ENCODE data around the gene IL17B.

The IL17B gene

DNA sequence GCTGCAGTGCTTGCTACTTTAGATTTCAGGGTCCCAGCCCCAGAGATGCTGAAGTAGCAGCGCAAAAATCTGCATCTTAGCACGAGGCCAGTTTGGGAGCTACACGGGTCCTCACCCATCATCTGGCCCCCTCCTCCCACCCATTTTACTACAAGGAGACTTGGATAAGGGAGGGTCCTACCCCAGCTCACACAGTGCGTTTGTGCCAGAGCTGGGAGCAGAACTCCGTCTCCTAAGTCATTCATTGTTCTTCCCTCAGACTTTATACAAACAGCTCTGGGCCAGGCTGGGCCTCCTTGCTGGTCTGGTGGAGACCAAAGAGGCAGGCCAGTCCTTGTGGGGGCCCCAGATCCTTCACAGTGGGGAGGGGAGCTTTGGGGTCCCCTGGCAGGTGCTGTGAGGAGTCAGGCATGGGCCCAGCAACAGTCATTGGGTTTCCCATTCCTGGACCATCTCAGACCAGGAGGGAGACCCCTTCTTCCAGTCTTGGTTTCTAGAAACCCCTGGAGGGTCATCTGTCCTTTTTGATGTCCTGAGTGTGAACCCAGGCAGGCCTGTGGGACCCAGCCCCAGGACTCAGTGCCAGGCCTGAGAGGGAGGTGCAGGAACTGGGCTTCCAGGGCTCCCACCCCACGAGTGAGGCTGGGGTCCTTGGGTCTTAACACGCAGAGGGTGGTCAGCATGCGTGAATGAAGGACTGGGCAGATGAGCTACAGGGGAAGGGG, 2.3 kb upstream of the IL17B start:
- H3K9me3 ChIP-seq, result no peaks in the 10 kb centered on the region
- H3K27me3 ChIP-seq, result no peaks in the 10 kb centered on the region
- no peaks in the 10 kb centered on the region for H3K36me3 ChIP-seq
- TF ChIP-seq, protein P1, sequence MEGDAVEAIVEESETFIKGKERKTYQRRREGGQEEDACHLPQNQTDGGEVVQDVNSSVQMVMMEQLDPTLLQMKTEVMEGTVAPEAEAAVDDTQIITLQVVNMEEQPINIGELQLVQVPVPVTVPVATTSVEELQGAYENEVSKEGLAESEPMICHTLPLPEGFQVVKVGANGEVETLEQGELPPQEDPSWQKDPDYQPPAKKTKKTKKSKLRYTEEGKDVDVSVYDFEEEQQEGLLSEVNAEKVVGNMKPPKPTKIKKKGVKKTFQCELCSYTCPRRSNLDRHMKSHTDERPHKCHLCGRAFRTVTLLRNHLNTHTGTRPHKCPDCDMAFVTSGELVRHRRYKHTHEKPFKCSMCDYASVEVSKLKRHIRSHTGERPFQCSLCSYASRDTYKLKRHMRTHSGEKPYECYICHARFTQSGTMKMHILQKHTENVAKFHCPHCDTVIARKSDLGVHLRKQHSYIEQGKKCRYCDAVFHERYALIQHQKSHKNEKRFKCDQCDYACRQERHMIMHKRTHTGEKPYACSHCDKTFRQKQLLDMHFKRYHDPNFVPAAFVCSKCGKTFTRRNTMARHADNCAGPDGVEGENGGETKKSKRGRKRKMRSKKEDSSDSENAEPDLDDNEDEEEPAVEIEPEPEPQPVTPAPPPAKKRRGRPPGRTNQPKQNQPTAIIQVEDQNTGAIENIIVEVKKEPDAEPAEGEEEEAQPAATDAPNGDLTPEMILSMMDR (IDR thresholded peaks at IDR 0.05; ENCODE audit: low read depth, low read length), result no peak
- no peak for DNase-seq
- H3K4me3 ChIP-seq (ENCODE audit: low read depth, low read length), result no peak overlapping the region
- peaks cover 22% of the 10 kb centered on the region for H3K4me1 ChIP-seq

DNA sequence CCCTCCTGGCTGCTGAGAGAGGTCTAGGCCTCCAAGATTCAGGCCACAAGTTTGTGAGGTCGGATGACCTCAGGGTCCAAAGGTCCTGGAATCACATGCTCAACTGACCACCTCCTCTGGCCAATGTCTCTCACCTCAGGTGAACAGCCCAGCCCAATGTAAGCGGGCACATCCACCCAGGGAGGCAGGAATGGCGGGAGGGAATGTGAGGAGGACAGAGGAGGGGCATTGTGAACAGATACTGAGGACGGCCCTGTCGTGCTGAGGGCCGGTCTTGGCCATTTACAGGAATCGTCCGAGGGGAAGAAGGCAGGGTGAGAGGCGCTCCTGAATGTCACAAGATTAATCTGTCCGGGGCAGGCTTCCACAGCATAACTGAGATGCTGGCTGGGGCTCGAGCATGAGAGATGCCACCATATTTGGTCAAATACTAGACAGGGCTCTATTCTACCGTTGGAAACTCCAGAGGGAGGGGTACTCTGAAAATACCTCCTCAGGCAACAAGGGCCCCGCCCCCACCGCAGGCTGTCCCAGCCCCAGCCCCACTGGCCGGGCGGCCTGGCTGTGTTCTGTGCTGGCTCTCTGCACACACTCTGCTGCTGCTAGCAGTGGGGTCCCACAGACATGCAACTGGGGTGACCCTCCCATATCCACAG, 1.5 kb upstream of the IL17B start:
- TF ChIP-seq, protein P1 (IDR thresholded peaks at IDR 0.05; ENCODE audit: low read depth, low read length), result no peak
- peaks cover 15% of the 10 kb centered on the region for H3K4me1 ChIP-seq
- DNase-seq, result no peak
- H3K4me3 ChIP-seq (ENCODE audit: low read depth, low read length), result no peak overlapping the region
- no peaks in the 10 kb centered on the region for H3K27me3 ChIP-seq
- H3K36me3 ChIP-seq, result no peaks in the 10 kb centered on the region
- H3K9me3 ChIP-seq, result no peaks in the 10 kb centered on the region

DNA sequence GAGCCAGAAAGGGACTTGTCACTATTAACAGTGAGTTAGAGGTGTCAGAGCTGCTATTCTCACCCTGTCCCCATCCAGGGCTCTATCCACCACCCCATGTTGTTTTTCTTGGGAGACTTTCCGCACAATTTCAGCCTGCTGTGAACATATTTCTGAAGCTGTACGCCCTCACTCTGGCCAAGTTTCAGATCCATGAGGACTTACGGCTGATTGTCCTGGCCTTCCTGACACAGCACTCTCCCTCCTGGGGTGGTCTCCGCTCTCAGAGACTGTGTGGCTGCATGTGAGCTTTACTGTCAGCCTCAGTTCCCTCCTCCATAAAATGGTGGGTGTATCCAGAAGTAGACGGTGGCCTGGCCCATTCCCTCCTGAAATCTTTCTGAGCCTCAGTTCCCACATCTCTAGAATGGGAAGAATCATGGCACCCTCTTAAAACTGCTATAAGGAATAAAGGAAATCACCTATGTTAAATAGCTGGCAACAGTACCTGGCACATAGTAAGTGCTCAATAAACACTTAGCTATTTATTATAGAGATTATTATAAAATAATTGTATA, 804 bp upstream of the IL17B start:
- Histone ChIP-seq H3K4me3 (ENCODE audit: low read depth, low read length) (no peak overlapping the region), H3K27me3 (no peaks in the 10 kb centered on the region), H3K36me3 (no peaks in the 10 kb centered on the region), H3K4me1 (peaks cover 8% of the 10 kb centered on the region), H3K9me3 (no peaks in the 10 kb centered on the region)
- TF ChIP-seq, protein P1 (IDR thresholded peaks at IDR 0.05; ENCODE audit: low read depth, low read length), result no peak
- DNase-seq, result no peak

DNA sequence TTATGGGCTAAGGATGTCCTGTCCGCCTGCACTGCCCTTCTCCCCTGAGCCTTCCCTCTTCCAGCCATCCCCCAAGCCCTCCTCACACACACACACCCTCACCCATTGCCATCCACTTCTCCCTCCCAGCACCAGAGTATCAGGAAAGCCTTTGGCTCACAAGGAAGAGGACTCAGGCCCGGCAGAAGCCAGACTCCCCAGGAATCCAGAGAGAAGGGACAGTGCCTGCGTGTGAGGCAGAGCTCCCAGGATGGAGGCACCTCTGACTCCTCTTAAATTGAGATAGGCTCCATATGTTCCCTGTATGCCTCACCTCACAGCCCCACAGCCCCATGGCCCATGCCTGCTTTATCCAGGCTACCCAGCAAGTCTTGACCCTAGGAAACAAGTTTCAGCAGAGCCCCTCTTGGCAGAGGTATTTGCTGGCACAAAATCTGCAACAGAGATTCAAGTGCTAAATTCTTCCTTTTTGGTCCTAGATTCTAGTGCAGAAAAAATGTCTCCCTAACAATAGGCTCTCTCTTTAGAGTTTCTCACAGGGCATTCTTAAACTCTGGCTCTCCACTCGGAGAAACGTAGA, 761 bp downstream of the IL17B start:
- H3K9me3 ChIP-seq, result no peaks in the 10 kb centered on the region
- TF ChIP-seq, protein P1 (IDR thresholded peaks at IDR 0.05; ENCODE audit: low read depth, low read length), result no peak
- no peaks in the 10 kb centered on the region for H3K36me3 ChIP-seq
- no peak overlapping the region for H3K4me3 ChIP-seq (ENCODE audit: low read depth, low read length)
- H3K27me3 ChIP-seq, result no peaks in the 10 kb centered on the region
- no peak for DNase-seq
- H3K4me1 ChIP-seq, result peaks cover 8% of the 10 kb centered on the region

DNA sequence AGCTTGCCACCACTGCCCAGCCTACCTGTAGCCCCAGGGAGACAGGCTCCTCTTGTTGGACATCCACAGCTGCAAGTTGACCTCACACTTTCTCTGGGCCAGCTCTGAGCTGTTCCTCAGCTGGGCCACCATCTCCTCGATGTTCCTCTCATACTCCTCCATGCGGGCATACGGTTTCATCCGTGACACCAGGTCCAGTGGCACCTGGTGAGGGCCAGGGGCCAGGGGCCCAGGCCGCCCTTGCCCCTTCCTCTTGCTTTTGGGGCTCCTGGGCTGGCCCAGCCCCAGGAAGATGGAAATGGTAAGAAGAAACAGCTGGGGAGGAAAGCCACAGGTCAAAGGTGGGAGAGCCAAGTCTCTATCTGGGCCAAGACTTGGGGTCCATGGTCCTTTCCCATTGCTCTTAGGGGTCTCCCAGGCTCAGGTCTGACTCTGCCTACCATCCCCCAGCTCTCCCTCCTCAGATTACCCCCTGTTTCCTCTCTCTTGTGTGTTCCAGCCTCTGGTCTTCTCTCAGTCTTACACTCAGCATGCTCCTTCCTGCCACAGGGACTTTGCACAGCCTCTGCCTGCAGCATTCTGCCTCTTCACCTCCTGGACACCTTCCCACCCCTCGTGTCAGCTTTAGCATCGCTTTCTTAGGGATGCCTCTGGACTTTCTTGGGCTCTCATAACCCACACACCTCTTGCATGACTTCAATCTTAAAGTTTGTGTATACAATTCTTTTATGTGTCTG, 2.2 kb downstream of the IL17B start:
- no peaks in the 10 kb centered on the region for H3K4me1 ChIP-seq
- H3K9me3 ChIP-seq, result no peaks in the 10 kb centered on the region
- H3K36me3 ChIP-seq, result no peaks in the 10 kb centered on the region
- no peaks in the 10 kb centered on the region for H3K27me3 ChIP-seq
- TF ChIP-seq, protein P1 (IDR thresholded peaks at IDR 0.05; ENCODE audit: low read depth, low read length), result no peak
- H3K4me3 ChIP-seq (ENCODE audit: low read depth, low read length), result no peak overlapping the region
- DNase-seq, result no peak

All from BE2C (cell line).